Measurements from ENCODE around the gene FAM107B. TPM values are rescaled to one million over a fixed set of nuclear protein-coding genes. Genes with fewer than 3 reads are reported as not detected.

The FAM107B gene
- total RNA-seq, 1 experiment from 2014 or later, result 24.5 TPM

DNA sequence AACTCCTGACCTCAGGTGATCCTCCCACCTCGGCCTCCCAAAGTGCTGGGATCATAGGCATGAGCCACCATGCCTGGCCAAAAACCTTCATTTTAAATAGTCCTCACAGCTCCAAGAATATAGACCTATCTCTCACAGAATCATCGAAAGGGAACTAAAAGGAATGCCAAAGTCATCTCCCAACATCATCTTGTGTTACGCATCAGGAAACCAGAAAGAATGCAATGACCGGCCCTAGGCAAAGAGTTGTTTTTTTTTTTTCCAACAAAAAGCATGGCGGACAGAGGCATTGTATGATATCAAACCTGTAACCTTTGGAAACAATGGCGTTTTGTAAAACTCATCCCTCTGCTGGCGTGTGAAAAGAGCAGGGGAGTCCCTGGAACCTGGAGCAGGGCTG, 73.2 kb downstream of the FAM107B start:
- no peaks in the 10 kb centered on the region; the same call in 1 of the 2 replicates for H3K4me1 ChIP-seq (ENCODE audit: insufficient read depth, low read length)
- Mint-ChIP-seq H3K9me3 (peaks cover 5 to 9% of the 10 kb centered on the region in 2 experiments), H3K36me3 (ENCODE audit: insufficient read depth in 1 of 3, low read depth in 3 of 3) (peaks cover 0 to 7% (median 7%) of the 10 kb centered on the region in 3 experiments; a peak in 5 of 7 replicates), H3K27ac (no peak overlapping the region), H3K4me3 (no peak overlapping the region), H3K27me3 (ENCODE audit: low read depth) (peaks cover 3% of the 10 kb centered on the region; the same call in 1 of the 2 replicates), H3K4me1 (peaks cover 24 to 34% of the 10 kb centered on the region in 2 experiments)
- no peak overlapping the region for H3K14ac ChIP-seq (ENCODE audit: insufficient read depth, low read length)
- H3K27me3 ChIP-seq (ENCODE audit: insufficient read depth, low read length), result no peaks in the 10 kb centered on the region
- H3K79me1 ChIP-seq (ENCODE audit: insufficient read depth, low read depth, low read length, poor library complexity, severe bottlenecking), result no peaks in the 10 kb centered on the region
- H2AFZ ChIP-seq (ENCODE audit: low read length), result no peak overlapping the region
- H3K4ac ChIP-seq (ENCODE audit: low read depth, low read length), result no peak overlapping the region
- H3K18ac ChIP-seq (ENCODE audit: insufficient read length, low read depth, low read length), result no peak overlapping the region
- H3K56ac ChIP-seq (ENCODE audit: insufficient read length, low read depth, low read length), result no peak overlapping the region
- TF ChIP-seq, protein P1, sequence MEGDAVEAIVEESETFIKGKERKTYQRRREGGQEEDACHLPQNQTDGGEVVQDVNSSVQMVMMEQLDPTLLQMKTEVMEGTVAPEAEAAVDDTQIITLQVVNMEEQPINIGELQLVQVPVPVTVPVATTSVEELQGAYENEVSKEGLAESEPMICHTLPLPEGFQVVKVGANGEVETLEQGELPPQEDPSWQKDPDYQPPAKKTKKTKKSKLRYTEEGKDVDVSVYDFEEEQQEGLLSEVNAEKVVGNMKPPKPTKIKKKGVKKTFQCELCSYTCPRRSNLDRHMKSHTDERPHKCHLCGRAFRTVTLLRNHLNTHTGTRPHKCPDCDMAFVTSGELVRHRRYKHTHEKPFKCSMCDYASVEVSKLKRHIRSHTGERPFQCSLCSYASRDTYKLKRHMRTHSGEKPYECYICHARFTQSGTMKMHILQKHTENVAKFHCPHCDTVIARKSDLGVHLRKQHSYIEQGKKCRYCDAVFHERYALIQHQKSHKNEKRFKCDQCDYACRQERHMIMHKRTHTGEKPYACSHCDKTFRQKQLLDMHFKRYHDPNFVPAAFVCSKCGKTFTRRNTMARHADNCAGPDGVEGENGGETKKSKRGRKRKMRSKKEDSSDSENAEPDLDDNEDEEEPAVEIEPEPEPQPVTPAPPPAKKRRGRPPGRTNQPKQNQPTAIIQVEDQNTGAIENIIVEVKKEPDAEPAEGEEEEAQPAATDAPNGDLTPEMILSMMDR (conservative IDR thresholded peaks at IDR 0.05), result no peak
- H3T11ph ChIP-seq (ENCODE audit: low read length), result no peak overlapping the region
- H3K23ac ChIP-seq (ENCODE audit: insufficient read length, low read depth, low read length), result no peak overlapping the region
- H2BK15ac ChIP-seq (ENCODE audit: low read depth, low read length), result no peak overlapping the region
- no peak overlapping the region for H2BK12ac ChIP-seq (ENCODE audit: insufficient read length, low read depth, low read length)
- H3K23me2 ChIP-seq (ENCODE audit: insufficient read length, low read depth, low read length, poor library complexity, severe bottlenecking), result no peaks in the 10 kb centered on the region
- H3K9me3 ChIP-seq (ENCODE audit: control insufficient read depth, low read depth, low read length), result no peaks in the 10 kb centered on the region
- H2BK20ac ChIP-seq (ENCODE audit: low read depth, low read length, poor library complexity, severe bottlenecking), result no peak overlapping the region
- no CpG with 5 or more reads among the region's 7 CpGs for WGBS (ENCODE audit: extremely low coverage, insufficient read length, low lambda C conversion rate)
- H3K27ac ChIP-seq (ENCODE audit: insufficient read length, low read depth, low read length), result no peak overlapping the region
- no peaks in the 10 kb centered on the region for H4K20me1 ChIP-seq (ENCODE audit: control insufficient read depth, insufficient read depth, insufficient read length)
- H2BK120ac ChIP-seq (ENCODE audit: low read depth, low read length, poor library complexity, severe bottlenecking), result no peak overlapping the region
- no peak overlapping the region for H3K9ac ChIP-seq (ENCODE audit: extremely low read depth, insufficient read length, low read length)
- H4K8ac ChIP-seq (replicated peaks; ENCODE audit: insufficient read length, low read depth, low read length), result no peak overlapping the region
- H4K91ac ChIP-seq (ENCODE audit: insufficient read length, low read depth, low read length), result no peak overlapping the region
- no peak overlapping the region for H3K4me2 ChIP-seq (ENCODE audit: insufficient read depth, insufficient read length, low read length)
- H2AK5ac ChIP-seq (ENCODE audit: insufficient read length, low read length), result no peak overlapping the region
- H2BK5ac ChIP-seq (ENCODE audit: insufficient read length, low read length), result no peak overlapping the region
- DNase-seq, result no peak
- H4K5ac ChIP-seq (ENCODE audit: insufficient read length, low read depth, low read length), result no peak overlapping the region
- no peaks in the 10 kb centered on the region for H3K79me2 ChIP-seq (ENCODE audit: insufficient read depth, low read length)

All from H9 (cell line).